SK-N-SH (cell line): ENCODE results near the gene EXOC6B. TPM values are rescaled to one million over a fixed set of nuclear protein-coding genes. Genes with fewer than 3 reads are reported as not detected.

Experiments
- CTCF ChIA-PET: fragments of 300-600, 350-600 bp; formaldehyde crosslinking; extraction: SDS; loops from one replicate; lab custom pipeline; 2021; lab: Yijun Ruan, JAX
- POLR2A ChIA-PET: fragments of 350-600 bp; sonication (Branson Sonifier 250); formaldehyde crosslinking; extraction: SDS; loops from one replicate; lab custom pipeline; 2020; ENCODE audit warnings: antibody characterized with exemption, inconsistent platforms; lab: Yijun Ruan, JAX
- DNase-seq: peaks from one replicate; pipeline ENCODE4 v3.0.0; 2012
- H2AFZ ChIP-seq: fragments of 200-600 bp; sonication (generic); 2 replicates; pipeline ENCODE4 v1.8.1; 2016; ENCODE audit warnings: antibody characterized with exemption, mild to moderate bottlenecking, low read depth
- H3F3A ChIP-seq: fragments of 200-600 bp; sonication (generic); replicated peaks from 2 replicates; pipeline ENCODE3; 2016; ENCODE audit warnings: antibody characterized with exemption, mild to moderate bottlenecking; ENCODE audit not compliant: insufficient read depth
- H3K27ac ChIP-seq, 2 experiments: fragments of 200-500 bp in 1 of 2; fragments of 200-600 bp in 1 of 2; sonication (Bioruptor generic) in 1 of 2; sonication (generic), shearing (Covaris generic) in 1 of 2; 2 replicates each; pipeline versions ENCODE4 v1.5.1 to v1.6.1; 2014 to 2016; ENCODE audit warnings: low read depth in 2 of 2, inconsistent platforms in 1 of 2, low read length in 1 of 2, mild to moderate bottlenecking in 1 of 2, mixed read lengths in 1 of 2
- H3K27me3 ChIP-seq: fragments of 200-600 bp; sonication (generic), shearing (Covaris generic); 2 replicates; pipeline ENCODE4 v1.6.1; 2016; ENCODE audit warnings: mixed run types; ENCODE audit not compliant: insufficient read depth
- H3K36me3 ChIP-seq, 2 experiments: fragments of 200-500 bp in 1 of 2; fragments of 200-600 bp in 1 of 2; sonication (Bioruptor generic) in 1 of 2; sonication (generic) in 1 of 2; replicated peaks in 1 of 2; 2 replicates each; pipeline versions ENCODE3 to v1.5.1; 2014 to 2016; ENCODE audit warnings: low read length in 1 of 2, mild to moderate bottlenecking in 1 of 2; ENCODE audit not compliant: insufficient read depth in 2 of 2, control insufficient read depth in 1 of 2
- H3K4me1 ChIP-seq, 2 experiments: fragments of 200-500 bp in 1 of 2; fragments of 200-600 bp in 1 of 2; sonication (Bioruptor generic) in 1 of 2; sonication (generic), shearing (Covaris generic) in 1 of 2; 2 replicates each; pipeline versions ENCODE4 v1.5.1 to v1.6.1; 2014 to 2016; ENCODE audit warnings: low read depth in 1 of 2, low read length in 1 of 2, mixed run types in 1 of 2; ENCODE audit not compliant: insufficient read depth in 2 of 2, control insufficient read depth in 1 of 2
- H3K4me2 ChIP-seq: fragments of 200-600 bp; sonication (generic), shearing (Covaris generic); 2 replicates; pipeline ENCODE4 v1.6.1; 2017; ENCODE audit warnings: mixed run types
- H3K4me3 ChIP-seq, 2 experiments: fragments of 200-500 bp in 1 of 2; fragments of 200-600 bp in 1 of 2; sonication (Bioruptor generic) in 1 of 2; sonication (generic), shearing (Covaris generic) in 1 of 2; 2 replicates each; pipeline versions ENCODE4 v1.5.1 to v1.8.1; 2014 to 2016; ENCODE audit warnings: low read depth in 2 of 2, inconsistent platforms in 1 of 2, low read length in 1 of 2, mild to moderate bottlenecking in 1 of 2, mixed read lengths in 1 of 2, moderate library complexity in 1 of 2
- H3K79me2 ChIP-seq: fragments of 200-600 bp; sonication (generic); 2 replicates; pipeline ENCODE4 v1.8.1; 2017; ENCODE audit warnings: mild to moderate bottlenecking; ENCODE audit not compliant: insufficient read depth
- H3K9ac ChIP-seq: fragments of 200-600 bp; sonication (generic); 2 replicates; pipeline ENCODE4 v1.6.1; 2017; ENCODE audit warnings: mixed run types
- H3K9me2 ChIP-seq: fragments of 200-600 bp; sonication (generic); 2 replicates; pipeline ENCODE4 v1.6.1; 2017; ENCODE audit warnings: mixed run types
- H3K9me3 ChIP-seq: fragments of 200-600 bp; sonication (generic); 2 replicates; pipeline ENCODE4 v1.6.1; 2017; ENCODE audit warnings: mixed run types, mild to moderate bottlenecking, moderate library complexity
- H4K20me1 ChIP-seq: fragments of 200-600 bp; sonication (generic); 2 replicates; pipeline ENCODE4 v1.6.1; 2017; ENCODE audit warnings: mild to moderate bottlenecking, mixed run types; ENCODE audit not compliant: insufficient read depth
- ELF1 ChIP-seq: IDR thresholded peaks from 2 replicates; pipeline ENCODE4 v1.4.0; 2012
- EP300 ChIP-seq, 2 experiments: IDR thresholded peaks; 2 replicates each; pipeline versions ENCODE4 v1.4.0 to v1.6.1; 2012; ENCODE audit warnings: borderline replicate concordance in 1 of 2, low read depth in 1 of 2, low read length in 1 of 2
- EZH2phosphoT487 ChIP-seq: fragments of 200-600 bp; sonication (generic); IDR thresholded peaks from 2 replicates; pipeline ENCODE4 v1.6.1; 2017; ENCODE audit warnings: low read depth, mixed run types, mild to moderate bottlenecking, antibody characterized with exemption, moderate library complexity, borderline replicate concordance
- FOSL2 ChIP-seq: IDR thresholded peaks from 2 replicates; pipeline ENCODE4 v1.4.0; 2012; ENCODE audit warnings: low read depth, mild to moderate bottlenecking, moderate library complexity, borderline replicate concordance
- NRF1 ChIP-seq: IDR thresholded peaks from 2 replicates; pipeline ENCODE4 v1.6.1; 2012; ENCODE audit warnings: low read depth, mild to moderate bottlenecking, low read length
- RAD21 ChIP-seq: IDR thresholded peaks from 2 replicates; pipeline ENCODE4 v1.6.1; 2012; ENCODE audit warnings: mild to moderate bottlenecking, low read length
- RCOR1 ChIP-seq: fragments of 150-350 bp; IDR thresholded peaks from 2 replicates; pipeline ENCODE4 v1.6.1; 2017; ENCODE audit warnings: antibody characterized with exemption, low read length
- RFX5 ChIP-seq: IDR thresholded peaks from 2 replicates; pipeline ENCODE4 v1.6.1; 2012; ENCODE audit warnings: mild to moderate bottlenecking, improper control_type of control experiment, low read length
- SIN3A ChIP-seq: IDR thresholded peaks from 2 replicates; pipeline ENCODE4 v1.6.1; 2012; ENCODE audit warnings: low read depth, mild to moderate bottlenecking, low read length, moderate library complexity, borderline replicate concordance
- SMC3 ChIP-seq: IDR thresholded peaks from 2 replicates; pipeline ENCODE4 v1.6.1; 2012; ENCODE audit warnings: low read depth, low read length, improper control_type of control experiment
- WGBS: methylation state at CpG from one replicate; pipeline ENCODE4 v1.1.6; 2017; ENCODE audit warnings: low lambda C conversion rate; 5-methylcytosine and 5-hydroxymethylcytosine counted together
- polyA plus RNA-seq, 3 experiments: library from polyadenylated mRNA; depleted of rRNA; stranded (reverse); fragments of >200 nt; gene quantifications; 2 replicates each; pipeline ENCODE4 v1.2.3, GENCODE V29; 2012
- TF ChIP-seq, protein P1 (sequence below): fragments of 150-350 bp; IDR thresholded peaks from 2 replicates; pipeline ENCODE4 v1.6.1; 2017; ENCODE audit warnings: antibody characterized with exemption, low read length, low read depth, borderline replicate concordance
- TF ChIP-seq, protein P2 (sequence below): IDR thresholded peaks from 2 replicates; pipeline ENCODE4 v1.4.0; 2012; ENCODE audit warnings: low read depth, borderline replicate concordance
- TF ChIP-seq, protein P3 (sequence below): IDR thresholded peaks from 2 replicates; pipeline ENCODE4; 2012

Gene EXOC6B
- polyA plus RNA-seq, 1 of the 3 experiments (the other 2 are of a cell fraction) = 7.4 TPM

DNA sequence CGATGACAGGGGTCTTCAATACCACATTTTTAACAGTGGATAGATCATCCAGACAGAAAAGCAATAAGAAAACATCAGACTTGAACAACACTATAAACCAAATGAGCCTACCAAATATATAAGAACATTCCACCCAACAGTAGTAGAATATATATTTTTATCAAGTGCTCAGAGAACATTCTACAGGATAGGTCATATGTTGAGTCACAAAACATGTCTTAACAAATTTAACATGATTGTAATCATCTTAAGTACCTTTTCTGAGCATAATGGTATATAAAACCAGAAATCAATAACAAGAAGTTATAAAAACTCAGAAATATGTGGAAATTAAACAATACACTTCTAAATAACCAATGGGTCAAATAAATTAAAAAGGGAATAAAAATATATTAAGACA is 484.2 kb downstream of the EXOC6B start:
- H3K4me2 ChIP-seq = no peak overlapping the region
- H3K36me3 ChIP-seq = no peaks in the 10 kb centered on the region
- no peak for DNase-seq
- 88% methylated on average over 1 of the region's 1 CpG for WGBS
- no peaks in the 10 kb centered on the region for H3K27me3 ChIP-seq
- no peak overlapping the region for H2AFZ ChIP-seq
- H3K9ac ChIP-seq = no peak overlapping the region
- no peaks in the 10 kb centered on the region for H3K9me3 ChIP-seq
- H3K27ac ChIP-seq = no peak overlapping the region
- H4K20me1 ChIP-seq = no peaks in the 10 kb centered on the region
- no peak overlapping the region for H3K4me3 ChIP-seq
- H3K9me2 ChIP-seq = no peaks in the 10 kb centered on the region
- no peaks in the 10 kb centered on the region for H3K79me2 ChIP-seq
- H3K4me1 ChIP-seq = no peaks in the 10 kb centered on the region
- H3F3A ChIP-seq = no peaks in the 10 kb centered on the region
- ChIA-PET CTCF (no interaction called here), POLR2A (no interaction called here)
- TF ChIP-seq EP300 (IDR thresholded peaks at IDR 0.05; ENCODE audit: borderline replicate concordance in 1 of 2, low read depth in 1 of 2, low read length in 1 of 2) (no peak), ELF1 (no peak)
- TF ChIP-seq, protein P1, sequence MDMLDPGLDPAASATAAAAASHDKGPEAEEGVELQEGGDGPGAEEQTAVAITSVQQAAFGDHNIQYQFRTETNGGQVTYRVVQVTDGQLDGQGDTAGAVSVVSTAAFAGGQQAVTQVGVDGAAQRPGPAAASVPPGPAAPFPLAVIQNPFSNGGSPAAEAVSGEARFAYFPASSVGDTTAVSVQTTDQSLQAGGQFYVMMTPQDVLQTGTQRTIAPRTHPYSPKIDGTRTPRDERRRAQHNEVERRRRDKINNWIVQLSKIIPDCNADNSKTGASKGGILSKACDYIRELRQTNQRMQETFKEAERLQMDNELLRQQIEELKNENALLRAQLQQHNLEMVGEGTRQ = no peak
- TF ChIP-seq, protein P2, sequence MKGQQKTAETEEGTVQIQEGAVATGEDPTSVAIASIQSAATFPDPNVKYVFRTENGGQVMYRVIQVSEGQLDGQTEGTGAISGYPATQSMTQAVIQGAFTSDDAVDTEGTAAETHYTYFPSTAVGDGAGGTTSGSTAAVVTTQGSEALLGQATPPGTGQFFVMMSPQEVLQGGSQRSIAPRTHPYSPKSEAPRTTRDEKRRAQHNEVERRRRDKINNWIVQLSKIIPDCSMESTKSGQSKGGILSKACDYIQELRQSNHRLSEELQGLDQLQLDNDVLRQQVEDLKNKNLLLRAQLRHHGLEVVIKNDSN = no peak

DNA sequence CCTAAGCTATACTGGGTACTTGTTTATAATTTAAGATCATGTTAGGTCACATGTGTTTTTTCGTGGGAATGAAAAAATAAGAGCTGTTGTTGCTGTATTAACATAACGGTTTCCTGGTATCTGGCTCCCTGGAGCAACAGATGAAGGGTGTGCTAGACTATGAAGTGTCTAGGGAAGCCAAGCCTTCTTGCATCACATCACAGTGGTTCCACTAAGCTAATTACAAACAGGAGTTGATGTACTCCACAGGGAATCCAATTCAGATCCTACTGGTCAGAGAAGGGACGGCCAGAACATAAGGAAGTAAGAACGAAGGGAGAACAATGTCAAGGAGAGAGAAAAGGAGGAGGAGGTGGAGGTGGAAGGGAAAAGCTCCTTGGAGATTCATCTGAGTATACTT is 485.2 kb downstream of the EXOC6B start:
- Histone ChIP-seq H3K9me2 (no peaks in the 10 kb centered on the region), H3K4me3 (no peak overlapping the region), H3K36me3 (no peaks in the 10 kb centered on the region), H3K27ac (no peak overlapping the region), H3K9ac (no peak overlapping the region), H4K20me1 (no peaks in the 10 kb centered on the region), H3K79me2 (no peaks in the 10 kb centered on the region), H3K4me2 (no peak overlapping the region), H2AFZ (no peak overlapping the region), H3K4me1 (no peaks in the 10 kb centered on the region), H3F3A (no peaks in the 10 kb centered on the region), H3K27me3 (no peaks in the 10 kb centered on the region), H3K9me3 (no peaks in the 10 kb centered on the region)
- no peak for DNase-seq
- 84% methylated on average over 4 of the region's 4 CpGs for WGBS
- CTCF ChIA-PET = no interaction called here
- TF ChIP-seq NRF1 (no peak), RFX5 (no peak), RAD21 (no peak), FOSL2 (no peak), RCOR1 (no peak), EZH2phosphoT487 (no peak), EP300 (IDR thresholded peaks at IDR 0.05; ENCODE audit: borderline replicate concordance in 1 of 2, low read depth in 1 of 2, low read length in 1 of 2) (no peak), SIN3A (no peak), SMC3 (no peak)
- TF ChIP-seq, protein P3, sequence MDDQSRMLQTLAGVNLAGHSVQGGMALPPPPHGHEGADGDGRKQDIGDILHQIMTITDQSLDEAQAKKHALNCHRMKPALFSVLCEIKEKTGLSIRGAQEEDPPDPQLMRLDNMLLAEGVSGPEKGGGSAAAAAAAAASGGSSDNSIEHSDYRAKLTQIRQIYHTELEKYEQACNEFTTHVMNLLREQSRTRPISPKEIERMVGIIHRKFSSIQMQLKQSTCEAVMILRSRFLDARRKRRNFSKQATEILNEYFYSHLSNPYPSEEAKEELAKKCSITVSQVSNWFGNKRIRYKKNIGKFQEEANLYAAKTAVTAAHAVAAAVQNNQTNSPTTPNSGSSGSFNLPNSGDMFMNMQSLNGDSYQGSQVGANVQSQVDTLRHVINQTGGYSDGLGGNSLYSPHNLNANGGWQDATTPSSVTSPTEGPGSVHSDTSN = no peak
- TF ChIP-seq, protein P1 = no peak
- POLR2A ChIA-PET = no interaction called here
